ENCODE data around the gene TMEM259. TPM values are rescaled to one million over a fixed set of nuclear protein-coding genes. Genes with fewer than 3 reads are reported as not detected.

Gene TMEM259
- polyA plus RNA-seq, 10 donors = 51.8 to 91.2 (median 73.3) TPM

DNA sequence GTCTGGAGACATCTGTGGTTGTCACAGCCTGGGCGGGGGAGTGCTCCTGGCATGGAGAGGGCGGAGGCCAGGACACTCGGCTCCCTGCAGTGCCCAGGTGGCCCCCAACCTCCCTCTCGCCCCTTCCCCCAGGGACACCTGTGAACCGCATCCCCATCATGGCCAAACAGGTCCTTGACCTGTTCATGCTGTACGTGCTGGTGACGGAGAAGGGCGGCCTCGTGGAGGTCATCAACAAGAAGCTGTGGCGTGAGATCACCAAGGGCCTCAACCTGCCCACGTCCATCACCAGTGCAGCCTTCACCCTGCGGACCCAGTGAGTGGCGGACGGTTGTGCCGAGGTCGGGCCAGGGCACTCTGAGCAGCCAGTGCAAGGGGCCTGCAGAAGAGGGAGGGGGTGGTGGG, 56.8 kb downstream of the TMEM259 start:
- no peak for DNase-seq

DNA sequence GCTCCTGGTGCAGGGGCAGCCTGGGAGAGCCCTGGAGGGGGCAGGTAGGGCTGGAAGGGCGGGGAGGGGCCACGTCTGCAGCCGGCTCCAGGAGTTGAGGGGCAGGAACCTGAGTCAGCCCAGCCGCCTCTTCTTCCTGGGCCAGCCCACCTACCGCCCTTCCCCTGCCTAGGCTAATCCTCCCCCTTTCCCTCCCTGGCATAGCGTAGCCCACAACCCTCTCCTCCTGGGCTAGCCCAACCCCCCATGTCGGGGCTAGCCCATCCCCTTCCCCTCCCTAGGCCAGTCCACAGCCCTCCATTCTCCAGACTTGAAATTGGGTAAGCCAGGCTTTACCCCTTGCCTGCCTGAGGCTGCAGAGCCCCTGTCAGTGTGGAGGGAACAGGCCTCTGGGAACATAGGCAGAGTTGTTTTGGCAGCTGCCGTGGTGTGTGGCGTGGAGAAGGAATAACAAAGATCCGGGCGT, 57.4 kb downstream of the TMEM259 start:
- DNase-seq = no peak

DNA sequence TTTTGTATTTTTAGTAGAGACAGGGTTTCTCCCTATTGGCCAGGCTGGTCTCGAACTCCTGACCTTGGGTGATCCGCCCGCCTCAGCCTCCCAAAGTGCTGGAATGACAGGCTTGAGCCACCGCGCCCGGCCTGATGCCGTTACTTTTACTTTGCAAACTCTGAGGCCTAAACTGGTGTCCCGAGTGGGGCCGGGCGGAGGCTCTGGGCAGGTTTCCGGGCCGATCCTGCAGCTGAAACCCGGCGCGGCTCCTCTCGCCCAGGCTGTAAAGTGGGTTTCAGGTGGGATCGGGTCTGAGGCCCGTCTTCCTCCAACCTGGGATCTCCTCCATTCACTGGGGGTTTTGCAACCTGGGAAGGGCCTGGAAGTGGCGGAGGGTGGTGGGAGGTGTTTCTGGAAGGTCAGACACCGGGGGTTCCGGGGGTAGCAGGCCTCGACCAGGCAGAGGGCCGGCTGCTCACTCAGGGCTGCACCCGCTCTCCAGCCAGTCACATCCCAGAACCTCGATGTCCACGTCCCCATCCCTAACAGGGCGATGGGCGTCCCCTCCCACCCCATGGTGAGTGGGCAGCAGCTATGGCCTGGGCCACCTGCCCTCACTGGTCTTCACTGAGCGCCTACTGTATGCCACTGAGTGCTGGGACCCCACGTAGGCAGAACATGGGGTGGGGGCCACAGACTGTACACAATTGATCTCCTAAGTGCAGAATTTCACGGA, 58.1 kb downstream of the TMEM259 start:
- no peak for DNase-seq

DNA sequence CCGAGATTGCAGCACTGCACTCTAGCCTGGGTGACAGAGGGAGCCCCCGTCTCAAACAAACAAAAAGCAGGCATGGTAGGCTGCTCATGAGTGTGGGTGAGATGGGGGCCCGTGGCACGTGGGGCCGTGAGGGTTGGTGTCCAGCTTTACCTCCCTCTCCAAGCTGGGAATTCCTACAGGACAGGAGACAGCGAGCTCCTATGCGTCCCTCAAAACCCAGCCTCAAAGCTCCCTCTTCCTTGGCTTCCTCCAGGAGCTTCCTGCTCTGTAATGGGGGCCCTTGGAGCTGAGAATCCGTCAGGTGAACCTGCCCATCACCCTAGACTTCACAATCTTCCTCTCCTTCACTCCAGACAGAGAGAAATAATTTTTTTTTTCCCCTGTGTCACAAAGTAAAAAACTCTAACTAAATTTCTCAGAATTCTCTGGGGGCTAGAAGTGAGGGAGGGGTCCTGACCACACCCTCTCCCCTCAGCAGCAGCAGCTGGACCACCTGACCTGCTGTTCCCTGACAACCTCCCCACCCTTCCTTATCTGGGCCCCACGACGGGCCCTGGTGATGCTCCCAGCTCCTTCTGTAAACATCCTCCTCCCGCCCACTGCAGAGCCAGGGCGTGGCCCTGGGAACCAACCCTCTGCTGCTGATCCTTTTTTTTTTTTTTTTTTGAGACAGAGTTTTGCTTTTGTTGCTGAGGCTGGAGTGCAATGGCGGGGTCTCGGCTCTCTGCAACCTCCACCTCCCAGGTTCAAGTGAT, 58.9 kb downstream of the TMEM259 start:
- DNase-seq = no peak

GRCh38 chr19:960601-960938, 60.4 kb downstream of the TMEM259 start:
- DNase-seq = no peak

DNA sequence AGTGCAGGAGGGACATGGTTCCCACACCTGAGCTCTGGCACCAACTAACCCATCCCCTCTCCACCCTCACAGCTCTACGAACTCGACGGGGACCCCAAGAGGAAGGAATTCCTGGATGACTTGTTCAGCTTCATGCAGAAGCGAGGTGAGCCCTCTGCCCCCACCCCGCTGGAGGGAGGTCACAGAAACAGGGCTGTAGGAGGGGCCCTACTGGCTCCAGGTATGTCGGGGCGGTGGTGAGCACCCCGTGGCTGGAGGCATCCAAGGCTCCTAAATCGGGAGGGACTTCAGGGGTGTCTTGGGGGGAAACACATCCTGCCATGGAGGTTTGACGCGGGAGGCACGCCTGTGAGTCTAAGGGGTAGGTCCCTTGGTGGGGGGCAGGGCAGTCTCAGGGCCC, 60.9 kb downstream of the TMEM259 start:
- no peak for DNase-seq

Other genes starting within 250 kb of the TMEM259 start
- 100 to 1,000 TPM; 127 to 230 (median 138) TPM for gene PTBP1, start 223.7 kb downstream of the TMEM259 start, polyA plus RNA-seq (ENCODE audit: insufficient read length in 10 of 10)
- 1 to 10 TPM in 1 of 10 donors, under 1 TPM in 9; 0.27 to 1.5 (median 0.68) TPM for gene PLPPR3, start 199.2 kb downstream of the TMEM259 start, polyA plus RNA-seq (ENCODE audit: insufficient read length in 10 of 10)
- 1 to 10 TPM in 7 of 10 donors, under 1 TPM in 3; 0.35 to 3.0 (median 1.2) TPM for gene AZU1, start 193.3 kb downstream of the TMEM259 start, polyA plus RNA-seq (ENCODE audit: insufficient read length in 10 of 10)
- gene PRTN3, start 180.1 kb downstream of the TMEM259 start, polyA plus RNA-seq (ENCODE audit: insufficient read length in 10 of 10) = 1 to 10 TPM in 9 of 10 donors, under 1 TPM in 1; 0.89 to 6.4 (median 2.2) TPM
- 1 to 10 TPM in 1 of 10 donors, under 1 TPM in 9; 0.22 to 2.3 (median 0.60) TPM for gene ELANE, start 168.8 kb downstream of the TMEM259 start, polyA plus RNA-seq (ENCODE audit: insufficient read length in 10 of 10)
- gene CFD, start 161.5 kb downstream of the TMEM259 start, polyA plus RNA-seq (ENCODE audit: insufficient read length in 10 of 10) = 1 to 10 TPM; 1.0 to 5.4 (median 1.9) TPM
- gene MED16, start 127.9 kb downstream of the TMEM259 start, polyA plus RNA-seq (ENCODE audit: insufficient read length in 10 of 10) = 10 to 100 TPM; 26.6 to 41.5 (median 33.6) TPM
- gene RNU6-9, start 127.6 kb downstream of the TMEM259 start, polyA plus RNA-seq (ENCODE audit: insufficient read length in 10 of 10) = not detected
- gene R3HDM4, start 107.9 kb downstream of the TMEM259 start, polyA plus RNA-seq (ENCODE audit: insufficient read length in 10 of 10) = 10 to 100 TPM; 20.5 to 47.8 (median 30.2) TPM
- not detected for gene KISS1R, start 103.8 kb downstream of the TMEM259 start, polyA plus RNA-seq (ENCODE audit: insufficient read length in 10 of 10)
- 10 to 100 TPM in 6 of 10 donors, 1 to 10 TPM in 4; 6.9 to 13.1 (median 10.4) TPM for gene ARID3A, start 95.1 kb downstream of the TMEM259 start, polyA plus RNA-seq (ENCODE audit: insufficient read length in 10 of 10)
- gene WDR18, start 36.8 kb downstream of the TMEM259 start, polyA plus RNA-seq (ENCODE audit: insufficient read length in 10 of 10) = 10 to 100 TPM; 17.6 to 43.3 (median 24.5) TPM
- under 1 TPM in 9 of 10 donors, not detected in 1; 0.13 to 0.35 (median 0.17) TPM for gene GRIN3B, start 20.7 kb downstream of the TMEM259 start, polyA plus RNA-seq (ENCODE audit: insufficient read length in 10 of 10)
- gene RNU6-2, start 399 bp upstream of the TMEM259 start, polyA plus RNA-seq (ENCODE audit: insufficient read length in 10 of 10) = not detected
- 10 to 100 TPM; 40.4 to 84.7 (median 54.1) TPM for gene CNN2, start 5.5 kb upstream of the TMEM259 start, polyA plus RNA-seq (ENCODE audit: insufficient read length in 10 of 10)
- gene ABCA7, start 19.0 kb upstream of the TMEM259 start, polyA plus RNA-seq (ENCODE audit: insufficient read length in 10 of 10) = 10 to 100 TPM in 9 of 10 donors, 1 to 10 TPM in 1; 4.8 to 29.3 (median 12.0) TPM
- gene ARHGAP45, start 46.0 kb upstream of the TMEM259 start, polyA plus RNA-seq (ENCODE audit: insufficient read length in 10 of 10) = 10 to 100 TPM in 5 of 10 donors, 1 to 10 TPM in 5; 6.3 to 20.7 (median 10.1) TPM
- gene POLR2E, start 74.3 kb upstream of the TMEM259 start, polyA plus RNA-seq (ENCODE audit: insufficient read length in 10 of 10) = 100 to 1,000 TPM in 8 of 10 donors, 10 to 100 TPM in 2; 81.8 to 145 (median 110) TPM
- 100 to 1,000 TPM; 117 to 183 (median 150) TPM for gene GPX4, start 82.9 kb upstream of the TMEM259 start, polyA plus RNA-seq (ENCODE audit: insufficient read length in 10 of 10)
- 10 to 100 TPM in 5 of 10 donors, 1 to 10 TPM in 5; 6.1 to 14.5 (median 10.4) TPM for gene SBNO2, start 153.1 kb upstream of the TMEM259 start, polyA plus RNA-seq (ENCODE audit: insufficient read length in 10 of 10)
- gene STK11, start 184.7 kb upstream of the TMEM259 start, polyA plus RNA-seq (ENCODE audit: insufficient read length in 10 of 10) = 10 to 100 TPM; 37.8 to 53.7 (median 47.7) TPM
- 1 to 10 TPM in 7 of 10 donors, under 1 TPM in 3; 0.97 to 2.7 (median 1.2) TPM for gene CBARP, start 216.9 kb upstream of the TMEM259 start, polyA plus RNA-seq (ENCODE audit: insufficient read length in 10 of 10)
- gene ATP5F1D, start 220.6 kb upstream of the TMEM259 start, polyA plus RNA-seq (ENCODE audit: insufficient read length in 10 of 10) = 100 to 1,000 TPM; 114 to 184 (median 135) TPM
- gene MIDN, start 227.5 kb upstream of the TMEM259 start, polyA plus RNA-seq (ENCODE audit: insufficient read length in 10 of 10) = 10 to 100 TPM; 27.7 to 44.0 (median 33.6) TPM
- gene CIRBP, start 248.2 kb upstream of the TMEM259 start, polyA plus RNA-seq (ENCODE audit: insufficient read length in 10 of 10) = 100 to 1,000 TPM; 408 to 480 (median 436) TPM